Esophagus squamous epithelium (tissue), 4 donors: ENCODE data around the gene GABRB2.

ENCODE experiments used
- POLR2A ChIP-seq, 4 donors: fragments of 450-650 bp; IDR thresholded peaks; one replicate each; pipeline ENCODE4 v1.6.1; 2017; ENCODE audit warnings: antibody characterized with exemption in 4 of 4, mild to moderate bottlenecking in 4 of 4, moderate library complexity in 3 of 4
- TF ChIP-seq, protein P1 (sequence below), 6 experiments: fragments of 450-650 bp in 4 of 6; fragments of 200-600 bp in 2 of 6; sonication (generic) in 2 of 6; IDR thresholded peaks; one replicate each; pipeline ENCODE4 v1.5.1; 2016 to 2019; ENCODE audit warnings: antibody characterized with exemption in 6 of 6, mild to moderate bottlenecking in 4 of 6, moderate library complexity in 4 of 6

DNA sequence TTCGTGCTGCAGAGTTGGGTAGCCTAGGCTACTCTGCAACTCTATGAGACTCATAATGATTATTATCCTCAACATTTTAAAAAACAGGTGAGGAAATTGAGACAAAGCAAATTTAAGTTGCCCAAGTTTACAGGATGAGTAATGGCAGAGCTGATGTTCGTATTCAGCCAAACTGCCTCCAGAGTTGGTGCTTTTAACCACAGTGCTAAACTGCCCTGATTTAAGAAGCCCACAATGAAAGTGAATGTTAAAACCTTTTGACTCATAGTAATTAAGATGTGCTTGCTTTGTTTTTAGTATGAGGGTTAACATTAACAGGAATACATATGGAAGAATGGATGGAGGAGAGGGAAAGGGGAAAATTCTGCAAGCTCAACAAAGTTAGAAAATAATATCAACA is 15.9 kb upstream of the GABRB2 start:
- TF ChIP-seq, protein P1, sequence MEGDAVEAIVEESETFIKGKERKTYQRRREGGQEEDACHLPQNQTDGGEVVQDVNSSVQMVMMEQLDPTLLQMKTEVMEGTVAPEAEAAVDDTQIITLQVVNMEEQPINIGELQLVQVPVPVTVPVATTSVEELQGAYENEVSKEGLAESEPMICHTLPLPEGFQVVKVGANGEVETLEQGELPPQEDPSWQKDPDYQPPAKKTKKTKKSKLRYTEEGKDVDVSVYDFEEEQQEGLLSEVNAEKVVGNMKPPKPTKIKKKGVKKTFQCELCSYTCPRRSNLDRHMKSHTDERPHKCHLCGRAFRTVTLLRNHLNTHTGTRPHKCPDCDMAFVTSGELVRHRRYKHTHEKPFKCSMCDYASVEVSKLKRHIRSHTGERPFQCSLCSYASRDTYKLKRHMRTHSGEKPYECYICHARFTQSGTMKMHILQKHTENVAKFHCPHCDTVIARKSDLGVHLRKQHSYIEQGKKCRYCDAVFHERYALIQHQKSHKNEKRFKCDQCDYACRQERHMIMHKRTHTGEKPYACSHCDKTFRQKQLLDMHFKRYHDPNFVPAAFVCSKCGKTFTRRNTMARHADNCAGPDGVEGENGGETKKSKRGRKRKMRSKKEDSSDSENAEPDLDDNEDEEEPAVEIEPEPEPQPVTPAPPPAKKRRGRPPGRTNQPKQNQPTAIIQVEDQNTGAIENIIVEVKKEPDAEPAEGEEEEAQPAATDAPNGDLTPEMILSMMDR (IDR thresholded peaks at IDR 0.05), result no peak
- TF ChIP-seq POLR2A (IDR thresholded peaks at IDR 0.05), result no peak
